Liver (tissue), 9 donors: ENCODE measurements around the gene CHN1. TPM values are rescaled to one million over a fixed set of nuclear protein-coding genes. Genes with fewer than 3 reads are reported as not detected.

ENCODE experiments used
- DNase-seq: peaks from one replicate; pipeline ENCODE4 v3.0.0-alpha.2; 2017; ENCODE audit warnings: low spot score
- H3K27ac ChIP-seq, 2 donors: one replicate each; pipeline ENCODE4 v1.7.0; 2013; ENCODE audit warnings: inconsistent platforms in 2 of 2, low read length in 2 of 2, control low read depth in 1 of 2, low read depth in 1 of 2, mild to moderate bottlenecking in 1 of 2
- H3K27me3 ChIP-seq, 4 donors: one replicate each; pipeline versions ENCODE4 v1.6.1 to v1.7.0; 2013; ENCODE audit warnings: low read length in 3 of 4, inconsistent platforms in 1 of 4, mild to moderate bottlenecking in 1 of 4, moderate library complexity in 1 of 4; ENCODE audit not compliant: control insufficient read depth in 4 of 4, insufficient read depth in 4 of 4
- H3K36me3 ChIP-seq, 4 donors: one replicate each; pipeline versions ENCODE4 v1.6.1 to v1.7.0; 2013; ENCODE audit warnings: low read length in 3 of 4, mild to moderate bottlenecking in 3 of 4, low read depth in 1 of 4, moderate library complexity in 1 of 4; ENCODE audit not compliant: control insufficient read depth in 4 of 4, insufficient read depth in 3 of 4
- H3K4me1 ChIP-seq, 4 donors: one replicate each; pipeline versions ENCODE4 v1.6.1 to v1.7.0; 2013; ENCODE audit warnings: low read length in 3 of 4, mild to moderate bottlenecking in 3 of 4, moderate library complexity in 1 of 4; ENCODE audit not compliant: control insufficient read depth in 4 of 4, insufficient read depth in 4 of 4
- H3K4me3 ChIP-seq, 3 donors: one replicate each; pipeline versions ENCODE4 v1.6.1 to v1.7.0; 2013; ENCODE audit warnings: low read length in 3 of 3, control low read depth in 1 of 3, low read depth in 1 of 3, mild to moderate bottlenecking in 1 of 3
- H3K9ac ChIP-seq, 2 donors: one replicate each; pipeline ENCODE4 v1.7.0; 2013; ENCODE audit warnings: low read length in 2 of 2, mild to moderate bottlenecking in 2 of 2, moderate library complexity in 2 of 2, control low read depth in 1 of 2, low read depth in 1 of 2
- H3K9me3 ChIP-seq, 4 donors: one replicate each; pipeline versions ENCODE4 v1.6.1 to v1.7.0; 2013; ENCODE audit warnings: low read length in 3 of 4; ENCODE audit not compliant: control insufficient read depth in 4 of 4
- EGR1 ChIP-seq, 2 donors: IDR thresholded peaks; 2 replicates each; pipeline ENCODE4 v1.6.1; 2016 to 2018; ENCODE audit warnings: antibody characterized with exemption in 2 of 2, low read depth in 2 of 2
- FOXA1 ChIP-seq: IDR thresholded peaks from 2 replicates; pipeline ENCODE4 v1.6.1; 2016; ENCODE audit warnings: antibody characterized with exemption
- HNF4A ChIP-seq, 2 donors: conservative IDR thresholded peaks; 2 replicates each; pipeline ENCODE4 v1.6.1; 2016; ENCODE audit warnings: antibody characterized with exemption in 2 of 2, mild to moderate bottlenecking in 2 of 2
- JUND ChIP-seq, 2 donors: IDR thresholded peaks; 2 replicates each; pipeline ENCODE4 v1.6.1; 2016; ENCODE audit warnings: antibody characterized with exemption in 2 of 2
- NR2F2 ChIP-seq: IDR thresholded peaks from 2 replicates; pipeline ENCODE4 v1.6.1; 2016; ENCODE audit warnings: antibody characterized with exemption
- RAD21 ChIP-seq, 2 donors: IDR thresholded peaks; 2 replicates each; pipeline ENCODE4 v1.6.1; 2016; ENCODE audit warnings: antibody characterized with exemption in 2 of 2, mild to moderate bottlenecking in 2 of 2
- RXRA ChIP-seq, 2 donors: IDR thresholded peaks; 2 replicates each; pipeline ENCODE4 v1.6.1; 2017 to 2018; ENCODE audit warnings: antibody characterized with exemption in 2 of 2, mild to moderate bottlenecking in 1 of 2
- TAF1 ChIP-seq: conservative IDR thresholded peaks from 2 replicates; pipeline ENCODE4 v1.6.1; 2016; ENCODE audit warnings: antibody characterized with exemption, mild to moderate bottlenecking
- YY1 ChIP-seq: IDR thresholded peaks from 2 replicates; pipeline ENCODE4 v1.6.1; 2016; ENCODE audit warnings: antibody characterized with exemption, mild to moderate bottlenecking
- WGBS: extraction: QIAGEN DNeasy Blood & Tissue Kit; methylation state at CpG from one replicate; pipeline ENCODE4 v1.1.7; 2013; 5-methylcytosine and 5-hydroxymethylcytosine counted together
- polyA plus RNA-seq, 2 donors: library from polyadenylated mRNA; stranded (reverse) in 1 of 2; unstranded in 1 of 2; fragments of 200-250 nt in 1 of 2; fragments of >200 nt in 1 of 2; fragmentation: Nextera tagmentation in 1 of 2; extraction: Ambion mirVana in 1 of 2; gene quantifications; one replicate each; pipeline versions ENCODE4 v1.2.1 to v1.2.3, GENCODE V29; 2013 to 2015
- total RNA-seq, 2 donors: library from RNA; depleted of rRNA; stranded (reverse); fragments of >200 nt; gene quantifications; one replicate each; pipeline ENCODE4 v1.2.3, GENCODE V29; 2014
- TF ChIP-seq, protein P1 (sequence below): IDR thresholded peaks from 2 replicates; pipeline ENCODE4 v1.6.1; 2016; ENCODE audit warnings: antibody characterized with exemption
- TF ChIP-seq, protein P2 (sequence below): fragments of 150-350 bp; IDR thresholded peaks from 2 replicates; pipeline ENCODE4 v1.5.1; 2017; ENCODE audit warnings: improper control_type of control experiment, low read depth, low read length; ENCODE audit not compliant: missing input control
- TF ChIP-seq, protein P3 (sequence below): IDR thresholded peaks from 2 replicates; pipeline ENCODE4 v1.6.1; 2016; ENCODE audit warnings: antibody characterized with exemption
- TF ChIP-seq, protein P4 (sequence below): IDR thresholded peaks from 2 replicates; pipeline ENCODE4 v1.6.1; 2016; ENCODE audit warnings: antibody characterized with exemption, mild to moderate bottlenecking
- donor health status: healthy.
- donor health status: healthy.
- donor health status: healthy.
- donor health status: healthy.
- donor health status: healthy.

Gene CHN1
- total and polyA plus RNA-seq, 4 donors, result 0.66 to 1.6 (median 1.1) TPM

DNA sequence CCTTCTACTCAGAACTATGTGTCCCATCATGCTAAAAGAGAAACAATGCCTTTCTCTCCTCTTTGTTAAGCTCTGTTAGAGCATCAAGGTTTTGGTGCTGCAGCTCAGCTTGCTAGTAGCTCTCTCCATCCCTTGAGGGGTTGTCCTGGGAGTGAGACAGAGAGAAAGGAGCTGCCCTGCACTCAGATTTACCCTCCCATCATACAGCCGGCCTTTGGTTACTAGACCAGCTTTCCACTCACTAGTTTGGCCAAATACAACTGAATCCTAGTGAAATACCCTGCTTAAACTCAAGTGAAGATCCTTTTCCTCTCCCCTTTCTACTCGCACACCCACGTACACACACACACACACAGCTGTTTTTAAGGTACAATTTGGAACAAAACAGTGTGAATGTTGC lies 2.3 kb upstream of the CHN1 start:
- H3K9me3 ChIP-seq, result no peaks in the 10 kb centered on the region
- H3K27me3 ChIP-seq, result peaks cover 0 to 3% (median under 1%) of the 10 kb centered on the region in 4 donors
- H3K36me3 ChIP-seq, result no peaks in the 10 kb centered on the region
- no peak overlapping the region for H3K4me3 ChIP-seq
- H3K9ac ChIP-seq, result no peak overlapping the region
- peaks cover 3 to 10% (median 8%) of the 10 kb centered on the region in 4 donors for H3K4me1 ChIP-seq
- H3K27ac ChIP-seq, result no peak overlapping the region
- TF ChIP-seq EGR1 (IDR thresholded peaks at IDR 0.05; ENCODE audit: low read depth in 2 of 2) (no peak), JUND (IDR thresholded peaks at IDR 0.05) (no peak), RXRA (IDR thresholded peaks at IDR 0.05) (no peak)
- DNase-seq, result no peak
- 80% methylated on average over 3 of the region's 3 CpGs for whole genome bisulfite sequencing

DNA sequence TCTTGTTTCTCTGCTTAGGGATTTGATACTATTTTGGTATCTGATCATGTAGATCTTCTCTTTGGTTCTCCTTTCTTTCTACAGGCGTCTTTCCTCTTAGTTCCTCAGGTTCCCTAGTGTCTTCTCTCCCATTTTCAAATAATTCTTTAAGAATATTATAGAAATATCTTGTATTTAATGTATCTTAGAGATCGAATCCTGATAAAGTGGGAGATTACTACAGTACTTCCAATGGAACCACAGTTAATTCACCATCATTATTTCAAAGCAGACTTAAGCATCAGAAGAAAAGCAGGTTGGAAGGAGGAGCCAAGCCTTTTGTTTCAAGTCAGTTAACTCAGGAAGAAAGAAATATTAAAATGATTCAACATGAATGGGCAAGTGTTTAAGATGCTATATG lies 1.1 kb upstream of the CHN1 start:
- peaks cover 0 to 3% (median under 1%) of the 10 kb centered on the region in 4 donors for H3K27me3 ChIP-seq
- TF ChIP-seq, protein P1, sequence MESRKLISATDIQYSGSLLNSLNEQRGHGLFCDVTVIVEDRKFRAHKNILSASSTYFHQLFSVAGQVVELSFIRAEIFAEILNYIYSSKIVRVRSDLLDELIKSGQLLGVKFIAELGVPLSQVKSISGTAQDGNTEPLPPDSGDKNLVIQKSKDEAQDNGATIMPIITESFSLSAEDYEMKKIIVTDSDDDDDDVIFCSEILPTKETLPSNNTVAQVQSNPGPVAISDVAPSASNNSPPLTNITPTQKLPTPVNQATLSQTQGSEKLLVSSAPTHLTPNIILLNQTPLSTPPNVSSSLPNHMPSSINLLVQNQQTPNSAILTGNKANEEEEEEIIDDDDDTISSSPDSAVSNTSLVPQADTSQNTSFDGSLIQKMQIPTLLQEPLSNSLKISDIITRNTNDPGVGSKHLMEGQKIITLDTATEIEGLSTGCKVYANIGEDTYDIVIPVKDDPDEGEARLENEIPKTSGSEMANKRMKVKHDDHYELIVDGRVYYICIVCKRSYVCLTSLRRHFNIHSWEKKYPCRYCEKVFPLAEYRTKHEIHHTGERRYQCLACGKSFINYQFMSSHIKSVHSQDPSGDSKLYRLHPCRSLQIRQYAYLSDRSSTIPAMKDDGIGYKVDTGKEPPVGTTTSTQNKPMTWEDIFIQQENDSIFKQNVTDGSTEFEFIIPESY, result no peak
- TF ChIP-seq, protein P2, sequence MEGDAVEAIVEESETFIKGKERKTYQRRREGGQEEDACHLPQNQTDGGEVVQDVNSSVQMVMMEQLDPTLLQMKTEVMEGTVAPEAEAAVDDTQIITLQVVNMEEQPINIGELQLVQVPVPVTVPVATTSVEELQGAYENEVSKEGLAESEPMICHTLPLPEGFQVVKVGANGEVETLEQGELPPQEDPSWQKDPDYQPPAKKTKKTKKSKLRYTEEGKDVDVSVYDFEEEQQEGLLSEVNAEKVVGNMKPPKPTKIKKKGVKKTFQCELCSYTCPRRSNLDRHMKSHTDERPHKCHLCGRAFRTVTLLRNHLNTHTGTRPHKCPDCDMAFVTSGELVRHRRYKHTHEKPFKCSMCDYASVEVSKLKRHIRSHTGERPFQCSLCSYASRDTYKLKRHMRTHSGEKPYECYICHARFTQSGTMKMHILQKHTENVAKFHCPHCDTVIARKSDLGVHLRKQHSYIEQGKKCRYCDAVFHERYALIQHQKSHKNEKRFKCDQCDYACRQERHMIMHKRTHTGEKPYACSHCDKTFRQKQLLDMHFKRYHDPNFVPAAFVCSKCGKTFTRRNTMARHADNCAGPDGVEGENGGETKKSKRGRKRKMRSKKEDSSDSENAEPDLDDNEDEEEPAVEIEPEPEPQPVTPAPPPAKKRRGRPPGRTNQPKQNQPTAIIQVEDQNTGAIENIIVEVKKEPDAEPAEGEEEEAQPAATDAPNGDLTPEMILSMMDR, result no peak
- TF ChIP-seq, protein P3, sequence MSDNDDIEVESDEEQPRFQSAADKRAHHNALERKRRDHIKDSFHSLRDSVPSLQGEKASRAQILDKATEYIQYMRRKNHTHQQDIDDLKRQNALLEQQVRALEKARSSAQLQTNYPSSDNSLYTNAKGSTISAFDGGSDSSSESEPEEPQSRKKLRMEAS, result no peak
- peaks cover 3 to 10% (median 8%) of the 10 kb centered on the region in 4 donors for H3K4me1 ChIP-seq
- no peak overlapping the region for H3K27ac ChIP-seq
- H3K9me3 ChIP-seq, result no peaks in the 10 kb centered on the region
- WGBS, result 79% methylated on average over 2 of the region's 2 CpGs
- H3K4me3 ChIP-seq, result no peak overlapping the region
- DNase-seq, result no peak
- H3K9ac ChIP-seq, result no peak overlapping the region
- H3K36me3 ChIP-seq, result no peaks in the 10 kb centered on the region

DNA sequence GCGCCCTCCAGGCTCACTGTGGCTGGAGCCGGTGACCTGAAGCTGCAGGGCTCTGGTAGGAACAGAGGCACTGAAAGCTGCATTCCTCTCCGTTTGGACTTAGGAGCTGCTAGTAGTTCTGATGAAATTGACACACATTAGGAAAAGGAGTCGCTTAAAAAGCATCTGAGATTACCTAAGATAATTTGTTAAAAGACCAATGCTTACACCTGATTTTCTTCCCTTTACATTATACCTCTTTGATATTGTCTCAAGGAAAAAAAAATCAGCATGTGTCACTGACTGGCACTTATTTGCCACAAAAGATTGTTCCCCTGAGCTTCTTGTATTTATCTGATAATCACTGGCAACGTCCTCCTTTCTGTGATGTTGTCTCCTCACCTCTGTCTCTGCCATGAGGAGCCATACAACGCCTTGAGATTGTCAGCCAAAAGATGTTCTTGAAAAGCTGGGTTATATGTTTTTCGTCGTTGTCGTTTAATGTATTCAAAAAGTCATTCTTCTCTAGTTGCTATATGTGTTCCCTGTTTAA lies 618 bp upstream of the CHN1 start:
- 35% methylated on average over 9 of the region's 9 CpGs for WGBS
- Histone ChIP-seq H3K4me3 (peak overlapping the region in 2 of 3 donors; percentile 66 to 73), H3K4me1 (peaks cover 3 to 10% (median 8%) of the 10 kb centered on the region in 4 donors), H3K27ac (no peak overlapping the region), H3K27me3 (peaks cover 0 to 3% (median under 1%) of the 10 kb centered on the region in 4 donors), H3K9me3 (no peaks in the 10 kb centered on the region), H3K36me3 (no peaks in the 10 kb centered on the region), H3K9ac (no peak overlapping the region)
- TF ChIP-seq EGR1 (IDR thresholded peaks at IDR 0.05; ENCODE audit: low read depth in 2 of 2) (no peak), YY1 (no peak), RAD21 (IDR thresholded peaks at IDR 0.05) (no peak), FOXA1 (no peak), TAF1 (no peak), NR2F2 (no peak), HNF4A (conservative IDR thresholded peaks at IDR 0.05) (no peak)
- TF ChIP-seq, protein P4, sequence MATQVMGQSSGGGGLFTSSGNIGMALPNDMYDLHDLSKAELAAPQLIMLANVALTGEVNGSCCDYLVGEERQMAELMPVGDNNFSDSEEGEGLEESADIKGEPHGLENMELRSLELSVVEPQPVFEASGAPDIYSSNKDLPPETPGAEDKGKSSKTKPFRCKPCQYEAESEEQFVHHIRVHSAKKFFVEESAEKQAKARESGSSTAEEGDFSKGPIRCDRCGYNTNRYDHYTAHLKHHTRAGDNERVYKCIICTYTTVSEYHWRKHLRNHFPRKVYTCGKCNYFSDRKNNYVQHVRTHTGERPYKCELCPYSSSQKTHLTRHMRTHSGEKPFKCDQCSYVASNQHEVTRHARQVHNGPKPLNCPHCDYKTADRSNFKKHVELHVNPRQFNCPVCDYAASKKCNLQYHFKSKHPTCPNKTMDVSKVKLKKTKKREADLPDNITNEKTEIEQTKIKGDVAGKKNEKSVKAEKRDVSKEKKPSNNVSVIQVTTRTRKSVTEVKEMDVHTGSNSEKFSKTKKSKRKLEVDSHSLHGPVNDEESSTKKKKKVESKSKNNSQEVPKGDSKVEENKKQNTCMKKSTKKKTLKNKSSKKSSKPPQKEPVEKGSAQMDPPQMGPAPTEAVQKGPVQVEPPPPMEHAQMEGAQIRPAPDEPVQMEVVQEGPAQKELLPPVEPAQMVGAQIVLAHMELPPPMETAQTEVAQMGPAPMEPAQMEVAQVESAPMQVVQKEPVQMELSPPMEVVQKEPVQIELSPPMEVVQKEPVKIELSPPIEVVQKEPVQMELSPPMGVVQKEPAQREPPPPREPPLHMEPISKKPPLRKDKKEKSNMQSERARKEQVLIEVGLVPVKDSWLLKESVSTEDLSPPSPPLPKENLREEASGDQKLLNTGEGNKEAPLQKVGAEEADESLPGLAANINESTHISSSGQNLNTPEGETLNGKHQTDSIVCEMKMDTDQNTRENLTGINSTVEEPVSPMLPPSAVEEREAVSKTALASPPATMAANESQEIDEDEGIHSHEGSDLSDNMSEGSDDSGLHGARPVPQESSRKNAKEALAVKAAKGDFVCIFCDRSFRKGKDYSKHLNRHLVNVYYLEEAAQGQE, result no peak
- DNase-seq, result no peak
